ENCODE measurements around the gene HELB.

HELB gene

GRCh38 chr12:66262737-66263136 lies 39.6 kb upstream of the HELB start:
- Histone ChIP-seq H3K4me2 (ENCODE audit: insufficient read depth, low read length, poor library complexity, severe bottlenecking) (no peak overlapping the region), H2AFZ (ENCODE audit: low read length) (no peak overlapping the region), H4K91ac (ENCODE audit: low read depth, low read length, poor library complexity) (no peak overlapping the region), H3K36me3 (replicated peaks in 1 of 2; ENCODE audit: control insufficient read depth in 2 of 2, insufficient read depth in 2 of 2, low read length in 2 of 2) (no peaks in the 10 kb centered on the region), H3K14ac (ENCODE audit: low read length) (no peak overlapping the region), H3K4me1 (ENCODE audit: control insufficient read depth in 2 of 2, insufficient read depth in 1 of 2, low read depth in 1 of 2, low read length in 2 of 2) (peaks cover 7 to 8% of the 10 kb centered on the region in 2 donors), H3K18ac (ENCODE audit: low read length) (no peak overlapping the region), H2BK120ac (ENCODE audit: low read depth, low read length) (no peak overlapping the region), H2BK12ac (ENCODE audit: low read length) (no peak overlapping the region), H2BK15ac (ENCODE audit: low read length) (no peak overlapping the region), H3K23ac (ENCODE audit: low read depth, low read length, poor library complexity) (no peak overlapping the region), H4K8ac (ENCODE audit: low read depth, low read length) (no peak overlapping the region), H2AK5ac (ENCODE audit: low read depth, low read length) (no peak overlapping the region), H3K27ac (replicated peaks; ENCODE audit: low read length) (no peak overlapping the region), H3K79me1 (ENCODE audit: low read depth, low read length) (no peaks in the 10 kb centered on the region), H3K27me3 (ENCODE audit: control insufficient read depth in 3 of 3, insufficient read depth in 3 of 3, low read depth in 1 of 3, low read length in 3 of 3) (no peaks in the 10 kb centered on the region), H3K9me3 (replicated peaks in 1 of 2; ENCODE audit: control insufficient read depth in 2 of 2, insufficient read depth in 1 of 2, low read depth in 1 of 2, low read length in 2 of 2) (no peaks in the 10 kb centered on the region), H3K4me3 (ENCODE audit: low read length in 2 of 2) (no peak overlapping the region), H3K9ac (ENCODE audit: low read depth, low read length, poor library complexity) (no peak overlapping the region), H2BK5ac (ENCODE audit: low read length) (no peak overlapping the region), H3K4ac (ENCODE audit: low read length) (no peak overlapping the region)
- DNase-seq (ENCODE audit: low spot score): no peak

DNA sequence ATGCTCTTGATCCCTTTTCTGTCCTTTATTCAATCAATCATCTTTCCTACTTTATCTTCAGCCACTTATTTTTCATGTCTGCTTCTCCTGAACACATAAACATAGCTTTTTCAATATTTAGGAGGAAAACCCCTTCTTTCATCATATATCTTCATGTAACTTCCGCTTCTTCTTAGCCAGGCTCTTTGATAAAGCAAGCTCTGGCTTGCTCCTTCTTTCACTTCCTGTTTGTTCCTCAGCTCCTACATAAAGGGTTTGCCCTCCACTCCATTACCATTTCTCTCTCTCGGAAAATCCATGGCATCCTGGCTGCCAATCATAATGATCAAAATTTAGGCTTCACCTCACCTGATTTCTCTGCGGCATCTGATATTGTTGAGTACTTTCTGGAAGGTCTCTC lies 33.7 kb upstream of the HELB start:
- H4K91ac ChIP-seq (ENCODE audit: low read depth, low read length, poor library complexity): no peak overlapping the region
- no CpG with 5 or more reads among the region's 3 CpGs for WGBS, 2 donors (ENCODE audit: extremely low coverage in 2 of 2, insufficient read length in 2 of 2, insufficient replicate concordance in 1 of 2)
- no peak overlapping the region for H2BK5ac ChIP-seq (ENCODE audit: low read length)

GRCh38 chr12:66269142-66269541 lies 33.2 kb upstream of the HELB start:
- Histone ChIP-seq H2BK15ac (ENCODE audit: low read length) (no peak overlapping the region), H3K4me3 (ENCODE audit: low read length in 2 of 2) (no peak overlapping the region), H2BK5ac (ENCODE audit: low read length) (no peak overlapping the region), H4K8ac (ENCODE audit: low read depth, low read length) (no peak overlapping the region), H3K36me3 (replicated peaks in 1 of 2; ENCODE audit: control insufficient read depth in 2 of 2, insufficient read depth in 2 of 2, low read length in 2 of 2) (no peaks in the 10 kb centered on the region), H3K4me2 (ENCODE audit: insufficient read depth, low read length, poor library complexity, severe bottlenecking) (no peak overlapping the region), H3K4ac (ENCODE audit: low read length) (no peak overlapping the region), H3K27ac (replicated peaks; ENCODE audit: low read length) (no peak overlapping the region), H3K9ac (ENCODE audit: low read depth, low read length, poor library complexity) (no peak overlapping the region), H3K27me3 (ENCODE audit: control insufficient read depth in 3 of 3, insufficient read depth in 3 of 3, low read depth in 1 of 3, low read length in 3 of 3) (no peaks in the 10 kb centered on the region), H3K14ac (ENCODE audit: low read length) (no peak overlapping the region), H3K23ac (ENCODE audit: low read depth, low read length, poor library complexity) (no peak overlapping the region), H3K9me3 (replicated peaks in 1 of 2; ENCODE audit: control insufficient read depth in 2 of 2, insufficient read depth in 1 of 2, low read depth in 1 of 2, low read length in 2 of 2) (no peaks in the 10 kb centered on the region), H2BK12ac (ENCODE audit: low read length) (no peak overlapping the region), H2AFZ (ENCODE audit: low read length) (peak overlapping the region; percentile 73), H3K79me1 (ENCODE audit: low read depth, low read length) (no peaks in the 10 kb centered on the region), H3K4me1 (ENCODE audit: control insufficient read depth in 2 of 2, insufficient read depth in 1 of 2, low read depth in 1 of 2, low read length in 2 of 2) (peaks cover 0 to 3% of the 10 kb centered on the region in 2 donors), H2BK120ac (ENCODE audit: low read depth, low read length) (no peak overlapping the region), H3K18ac (ENCODE audit: low read length) (no peak overlapping the region), H4K91ac (ENCODE audit: low read depth, low read length, poor library complexity) (no peak overlapping the region), H2AK5ac (ENCODE audit: low read depth, low read length) (no peak overlapping the region)
- DNase-seq (ENCODE audit: low spot score): no peak
- no CpG with 5 or more reads among the region's 6 CpGs for WGBS, 2 donors (ENCODE audit: extremely low coverage in 2 of 2, insufficient read length in 2 of 2, insufficient replicate concordance in 1 of 2)

More for the DNA sequence above, 33.7 kb upstream of the HELB start:
- no peak overlapping the region for H3K4ac ChIP-seq (ENCODE audit: low read length)
- no peak overlapping the region for H3K27ac ChIP-seq (replicated peaks; ENCODE audit: low read length)
- no peak overlapping the region for H2AK5ac ChIP-seq (ENCODE audit: low read depth, low read length)
- H2BK15ac ChIP-seq (ENCODE audit: low read length): no peak overlapping the region
- H3K4me1 ChIP-seq (ENCODE audit: control insufficient read depth in 2 of 2, insufficient read depth in 1 of 2, low read depth in 1 of 2, low read length in 2 of 2): peaks cover 0 to 3% of the 10 kb centered on the region in 2 donors
- no peak overlapping the region for H3K14ac ChIP-seq (ENCODE audit: low read length)
- H3K4me3 ChIP-seq (ENCODE audit: low read length in 2 of 2): no peak overlapping the region
- no peaks in the 10 kb centered on the region for H3K9me3 ChIP-seq (replicated peaks in 1 of 2; ENCODE audit: control insufficient read depth in 2 of 2, insufficient read depth in 1 of 2, low read depth in 1 of 2, low read length in 2 of 2)
- no peaks in the 10 kb centered on the region for H3K79me1 ChIP-seq (ENCODE audit: low read depth, low read length)
- H4K8ac ChIP-seq (ENCODE audit: low read depth, low read length): no peak overlapping the region
- H2AFZ ChIP-seq (ENCODE audit: low read length): peak overlapping the region; percentile 73
- no peak overlapping the region for H3K23ac ChIP-seq (ENCODE audit: low read depth, low read length, poor library complexity)
- no peak for DNase-seq (ENCODE audit: low spot score)
- H3K9ac ChIP-seq (ENCODE audit: low read depth, low read length, poor library complexity): no peak overlapping the region
- H3K18ac ChIP-seq (ENCODE audit: low read length): no peak overlapping the region
- H3K36me3 ChIP-seq (replicated peaks in 1 of 2; ENCODE audit: control insufficient read depth in 2 of 2, insufficient read depth in 2 of 2, low read length in 2 of 2): no peaks in the 10 kb centered on the region
- H3K27me3 ChIP-seq (ENCODE audit: control insufficient read depth in 3 of 3, insufficient read depth in 3 of 3, low read depth in 1 of 3, low read length in 3 of 3): no peaks in the 10 kb centered on the region
- no peak overlapping the region for H2BK120ac ChIP-seq (ENCODE audit: low read depth, low read length)
- H2BK12ac ChIP-seq (ENCODE audit: low read length): no peak overlapping the region
- H3K4me2 ChIP-seq (ENCODE audit: insufficient read depth, low read length, poor library complexity, severe bottlenecking): no peak overlapping the region

GRCh38 chr12:66269757-66270383 lies 32.4 kb upstream of the HELB start:
- Histone ChIP-seq H3K18ac (ENCODE audit: low read length) (no peak overlapping the region), H2BK15ac (ENCODE audit: low read length) (no peak overlapping the region), H3K4me1 (ENCODE audit: control insufficient read depth in 2 of 2, insufficient read depth in 1 of 2, low read depth in 1 of 2, low read length in 2 of 2) (peaks cover 0 to 3% of the 10 kb centered on the region in 2 donors), H4K8ac (ENCODE audit: low read depth, low read length) (no peak overlapping the region), H3K9me3 (replicated peaks in 1 of 2; ENCODE audit: control insufficient read depth in 2 of 2, insufficient read depth in 1 of 2, low read depth in 1 of 2, low read length in 2 of 2) (no peaks in the 10 kb centered on the region), H2AK5ac (ENCODE audit: low read depth, low read length) (no peak overlapping the region), H2BK120ac (ENCODE audit: low read depth, low read length) (no peak overlapping the region), H3K36me3 (replicated peaks in 1 of 2; ENCODE audit: control insufficient read depth in 2 of 2, insufficient read depth in 2 of 2, low read length in 2 of 2) (no peaks in the 10 kb centered on the region), H2BK12ac (ENCODE audit: low read length) (no peak overlapping the region), H3K4ac (ENCODE audit: low read length) (no peak overlapping the region), H3K9ac (ENCODE audit: low read depth, low read length, poor library complexity) (no peak overlapping the region), H3K4me3 (ENCODE audit: low read length in 2 of 2) (no peak overlapping the region), H3K27ac (replicated peaks; ENCODE audit: low read length) (no peak overlapping the region), H3K27me3 (ENCODE audit: control insufficient read depth in 3 of 3, insufficient read depth in 3 of 3, low read depth in 1 of 3, low read length in 3 of 3) (no peaks in the 10 kb centered on the region), H3K4me2 (ENCODE audit: insufficient read depth, low read length, poor library complexity, severe bottlenecking) (no peak overlapping the region), H2BK5ac (ENCODE audit: low read length) (no peak overlapping the region), H4K91ac (ENCODE audit: low read depth, low read length, poor library complexity) (no peak overlapping the region), H3K79me1 (ENCODE audit: low read depth, low read length) (no peaks in the 10 kb centered on the region), H2AFZ (ENCODE audit: low read length) (peak overlapping the region; percentile 73), H3K14ac (ENCODE audit: low read length) (no peak overlapping the region), H3K23ac (ENCODE audit: low read depth, low read length, poor library complexity) (no peak overlapping the region)
- no CpG with 5 or more reads among the region's 5 CpGs for WGBS, 2 donors (ENCODE audit: extremely low coverage in 2 of 2, insufficient read length in 2 of 2, insufficient replicate concordance in 1 of 2)
- peak; percentile 38 for DNase-seq (ENCODE audit: low spot score)
